HCT116 (cell line): ENCODE data around the gene CHM.

ENCODE experiments used
- CTCF ChIP-seq, 3 experiments: fragments of 200-600 bp in 1 of 3; sonication (generic) in 1 of 3; IDR thresholded peaks in 2 of 3; conservative IDR thresholded peaks in 1 of 3; 2 replicates each; pipeline ENCODE4 v1.5.1; 2012 to 2017; ENCODE audit warnings: low read depth in 2 of 3, low read length in 2 of 3, antibody characterized with exemption in 1 of 3, borderline replicate concordance in 1 of 3, control low read depth in 1 of 3, mild to moderate bottlenecking in 1 of 3, mixed read lengths in 1 of 3, mixed run types in 1 of 3, moderate library complexity in 1 of 3; ENCODE audit not compliant: insufficient read depth in 1 of 3
- POLR2A ChIP-seq: IDR thresholded peaks from 2 replicates; pipeline ENCODE4 v1.7.0; 2011; ENCODE audit warnings: borderline replicate concordance; ENCODE audit not compliant: insufficient read depth, insufficient read length; ENCODE audit errors: extremely low read depth
- POLR2AphosphoS5 ChIP-seq: IDR thresholded peaks from 2 replicates; pipeline ENCODE4 v1.6.1; 2011; ENCODE audit warnings: mild to moderate bottlenecking, low read depth, low read length, moderate library complexity

GRCh38 chrX:86039625-86040568 lies 7.5 kb downstream of the CHM start:
- TF ChIP-seq CTCF (IDR thresholded peaks at IDR 0.05 in 2 of 3, conservative IDR thresholded peaks at IDR 0.05 in 1 of 3; ENCODE audit: borderline replicate concordance in 1 of 3, insufficient read depth in 1 of 3, low read depth in 2 of 3, low read length in 2 of 3) = no peak
- no peak for TF ChIP-seq POLR2A
- no peak for TF ChIP-seq POLR2AphosphoS5
